H9 (cell line): ENCODE results near the gene STK11IP. TPM values are rescaled to one million over a fixed set of nuclear protein-coding genes. Genes with fewer than 3 reads are reported as not detected.

ENCODE experiments used
- DNase-seq: peaks from one replicate; pipeline ENCODE4 v3.0.0-alpha.2; 2017
- H2AFZ ChIP-seq: one replicate; pipeline ENCODE4 v1.6.1; 2013; ENCODE audit warnings: mild to moderate bottlenecking, low read length, control low read depth, moderate library complexity
- H2AK5ac ChIP-seq: 2 replicates; pipeline ENCODE4 v1.6.1; 2013; ENCODE audit warnings: low read length, control low read depth, mixed read lengths; ENCODE audit not compliant: insufficient read length
- H2BK120ac ChIP-seq: one replicate; pipeline ENCODE4 v1.6.1; 2013; ENCODE audit warnings: low read depth, mild to moderate bottlenecking, low read length, control low read depth, inconsistent platforms; ENCODE audit not compliant: poor library complexity, severe bottlenecking
- H2BK12ac ChIP-seq: 2 replicates; pipeline ENCODE4 v1.6.1; 2013; ENCODE audit warnings: low read length, control low read depth, mixed read lengths, low read depth; ENCODE audit not compliant: insufficient read length
- H2BK15ac ChIP-seq: 2 replicates; pipeline ENCODE4 v1.6.1; 2013; ENCODE audit warnings: low read depth, low read length, control low read depth
- H2BK20ac ChIP-seq: one replicate; pipeline ENCODE4 v1.6.1; 2013; ENCODE audit warnings: low read depth, mild to moderate bottlenecking, low read length, control low read depth, inconsistent platforms; ENCODE audit not compliant: poor library complexity, severe bottlenecking
- H2BK5ac ChIP-seq: 2 replicates; pipeline ENCODE4 v1.6.1; 2013; ENCODE audit warnings: low read length, control low read depth, mixed read lengths; ENCODE audit not compliant: insufficient read length
- H3K14ac ChIP-seq: 2 replicates; pipeline ENCODE4 v1.6.1; 2013; ENCODE audit warnings: low read length, control low read depth; ENCODE audit not compliant: insufficient read depth
- H3K18ac ChIP-seq: 2 replicates; pipeline ENCODE4 v1.6.1; 2013; ENCODE audit warnings: low read depth, mild to moderate bottlenecking, mixed read lengths, low read length, control low read depth; ENCODE audit not compliant: insufficient read length
- H3K23ac ChIP-seq: 2 replicates; pipeline ENCODE4 v1.6.1; 2013; ENCODE audit warnings: low read length, control low read depth, mixed read lengths, low read depth; ENCODE audit not compliant: insufficient read length
- H3K23me2 ChIP-seq: 2 replicates; pipeline ENCODE4 v1.6.1; 2013; ENCODE audit warnings: low read depth, mild to moderate bottlenecking, mixed read lengths, low read length, control low read depth; ENCODE audit not compliant: insufficient read length, poor library complexity, severe bottlenecking
- H3K27ac ChIP-seq: 2 replicates; pipeline ENCODE4 v1.5.1; 2013; ENCODE audit warnings: low read length, control low read depth, mixed read lengths, low read depth; ENCODE audit not compliant: insufficient read length
- H3K27me3 ChIP-seq: 2 replicates; pipeline ENCODE4 v1.6.1; 2013; ENCODE audit warnings: low read length, control low read depth, inconsistent platforms; ENCODE audit not compliant: insufficient read depth
- H3K4ac ChIP-seq: 2 replicates; pipeline ENCODE4 v1.6.1; 2013; ENCODE audit warnings: low read depth, mild to moderate bottlenecking, control low read depth, inconsistent platforms, low read length, moderate library complexity
- H3K4me1 ChIP-seq: 2 replicates; pipeline ENCODE4 v1.6.1; 2013; ENCODE audit warnings: low read length, control low read depth, inconsistent platforms; ENCODE audit not compliant: insufficient read depth
- H3K4me2 ChIP-seq: 2 replicates; pipeline ENCODE4 v1.6.1; 2013; ENCODE audit warnings: low read length, control low read depth, mixed read lengths; ENCODE audit not compliant: insufficient read length, insufficient read depth
- H3K56ac ChIP-seq: 2 replicates; pipeline ENCODE4 v1.6.1; 2013; ENCODE audit warnings: low read depth, mild to moderate bottlenecking, mixed read lengths, low read length, control low read depth; ENCODE audit not compliant: insufficient read length
- H3K79me1 ChIP-seq: 2 replicates; pipeline ENCODE4 v1.6.1; 2013; ENCODE audit warnings: low read depth, mild to moderate bottlenecking, moderate library complexity, low read length, control low read depth, inconsistent platforms; ENCODE audit not compliant: insufficient read depth, poor library complexity, severe bottlenecking
- H3K79me2 ChIP-seq: 2 replicates; pipeline ENCODE4 v1.6.1; 2013; ENCODE audit warnings: low read length, control low read depth, inconsistent platforms; ENCODE audit not compliant: insufficient read depth
- H3K9ac ChIP-seq: 2 replicates; pipeline ENCODE4 v1.6.1; 2013; ENCODE audit warnings: low read length, control low read depth, mixed read lengths; ENCODE audit not compliant: insufficient read length; ENCODE audit errors: extremely low read depth
- H3K9me3 ChIP-seq: one replicate; pipeline ENCODE4 v1.6.1; 2013; ENCODE audit warnings: low read depth, low read length, inconsistent platforms; ENCODE audit not compliant: control insufficient read depth
- H3T11ph ChIP-seq: one replicate; pipeline ENCODE4 v1.6.1; 2013; ENCODE audit warnings: mild to moderate bottlenecking, low read length, control low read depth, inconsistent platforms
- H4K20me1 ChIP-seq: one replicate; pipeline ENCODE4 v1.6.1; 2013; ENCODE audit not compliant: control insufficient read depth, insufficient read length, insufficient read depth
- H4K5ac ChIP-seq: 2 replicates; pipeline ENCODE4 v1.6.1; 2013; ENCODE audit warnings: low read depth, mild to moderate bottlenecking, mixed read lengths, low read length, control low read depth; ENCODE audit not compliant: insufficient read length
- H4K8ac ChIP-seq: replicated peaks from 2 replicates; pipeline ENCODE4 v1.6.1; 2013; ENCODE audit warnings: low read length, control low read depth, mixed read lengths, low read depth; ENCODE audit not compliant: insufficient read length
- H4K91ac ChIP-seq: 2 replicates; pipeline ENCODE4 v1.6.1; 2013; ENCODE audit warnings: low read depth, mild to moderate bottlenecking, moderate library complexity, mixed read lengths, low read length, control low read depth; ENCODE audit not compliant: insufficient read length
- H3K27ac Mint-ChIP-seq, 3 experiments: 2 replicates in 2 of 3; 3 replicates in 1 of 3; pipeline ENCODE4 v1.8.0; 2020 to 2021; ENCODE audit warnings: mixed read lengths in 3 of 3, mild to moderate bottlenecking in 1 of 3, moderate library complexity in 1 of 3
- H3K27me3 Mint-ChIP-seq: 2 replicates; pipeline ENCODE4 v1.8.0; 2021; ENCODE audit warnings: low read depth, mild to moderate bottlenecking, moderate library complexity, mixed read lengths
- H3K36me3 Mint-ChIP-seq, 3 experiments: 2 replicates in 2 of 3; 3 replicates in 1 of 3; pipeline ENCODE4 v1.8.0; 2020 to 2021; ENCODE audit warnings: low read depth in 3 of 3, mixed read lengths in 3 of 3; ENCODE audit not compliant: insufficient read depth in 1 of 3
- H3K4me1 Mint-ChIP-seq, 2 experiments: 2 replicates each; pipeline ENCODE4 v1.8.0; 2020; ENCODE audit warnings: mixed read lengths in 2 of 2
- H3K4me3 Mint-ChIP-seq, 2 experiments: 2 replicates in 1 of 2; 3 replicates in 1 of 2; pipeline ENCODE4 v1.8.0; 2020 to 2021; ENCODE audit warnings: mild to moderate bottlenecking in 2 of 2, mixed read lengths in 2 of 2, moderate library complexity in 1 of 2
- H3K9me3 Mint-ChIP-seq, 2 experiments: 2 replicates in 1 of 2; 3 replicates in 1 of 2; pipeline ENCODE4 v1.8.0; 2020; ENCODE audit warnings: mild to moderate bottlenecking in 2 of 2, mixed read lengths in 2 of 2, moderate library complexity in 1 of 2
- CTCF ChIP-seq: fragments of 200-600 bp; sonication (generic); conservative IDR thresholded peaks from 3 replicates; pipeline ENCODE4 v1.8.0; 2021; ENCODE audit warnings: antibody characterized with exemption, mild to moderate bottlenecking
- WGBS: extraction: QIAGEN DNeasy Blood & Tissue Kit; methylation state at CpG from one replicate; pipeline ENCODE4 v1.1.7; 2013; ENCODE audit warnings: missing lambda C conversion rate, low lambda C conversion rate, mixed read lengths; ENCODE audit not compliant: insufficient read length; ENCODE audit errors: extremely low coverage; 5-methylcytosine and 5-hydroxymethylcytosine counted together
- total RNA-seq: library from RNA; stranded (reverse); gene quantifications from 2 replicates; pipeline ENCODE4 v1.2.1, GENCODE V29; 2021

Gene STK11IP
- total RNA-seq, 1 experiment from 2014 or later: 31.1 TPM

DNA sequence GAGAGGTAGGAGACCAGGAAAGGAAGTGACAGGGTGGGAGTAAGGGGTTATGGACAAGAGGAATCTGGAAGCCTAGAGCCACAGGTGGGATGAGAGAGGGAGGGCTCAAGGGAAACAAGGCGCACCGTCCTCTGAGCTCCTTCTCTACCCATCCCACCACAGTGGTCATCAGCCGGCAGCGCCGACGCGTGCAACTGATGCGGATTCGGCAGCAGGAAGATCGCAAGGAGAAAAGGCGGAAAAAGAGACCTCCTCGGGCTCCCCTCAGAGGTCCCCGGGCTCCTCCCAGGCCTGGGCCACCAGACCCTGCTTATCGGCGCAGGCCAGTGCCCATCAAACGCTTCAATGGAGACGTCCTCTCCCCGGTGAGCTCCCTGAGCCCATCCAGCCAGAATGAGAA lies 48.7 kb upstream of the STK11IP start:
- Mint-ChIP-seq H3K27me3 (peaks cover 56% of the 10 kb centered on the region), H3K36me3 (peaks cover 10 to 26% (median 26%) of the 10 kb centered on the region in 3 experiments; a peak in 6 of 7 replicates)

More for the DNA sequence above, 48.7 kb upstream of the STK11IP start:
- Histone ChIP-seq H3K9me3 (no peaks in the 10 kb centered on the region), H3K79me2 (no peaks in the 10 kb centered on the region), H2BK5ac (no peak overlapping the region), H3K14ac (no peak overlapping the region), H2BK15ac (no peak overlapping the region), H3K27ac (no peak overlapping the region), H3K18ac (no peak overlapping the region), H3K56ac (no peak overlapping the region), H4K5ac (no peak overlapping the region), H4K91ac (no peak overlapping the region), H4K8ac (no peak overlapping the region), H3K4ac (no peak overlapping the region), H3K4me2 (no peak overlapping the region), H3K23ac (no peak overlapping the region), H2AFZ (no peak overlapping the region), H3T11ph (no peak overlapping the region), H3K4me1 (peaks cover 3% of the 10 kb centered on the region; the same call in 1 of the 2 replicates), H4K20me1 (no peaks in the 10 kb centered on the region), H2BK12ac (no peak overlapping the region), H2BK20ac (no peak overlapping the region), H2BK120ac (no peak overlapping the region), H3K23me2 (peaks cover 18% of the 10 kb centered on the region), H3K9ac (no peak overlapping the region), H3K27me3 (peaks cover 4% of the 10 kb centered on the region; the same call in 1 of the 2 replicates), H3K79me1 (no peaks in the 10 kb centered on the region), H2AK5ac (no peak overlapping the region)
- no peak overlapping the region for H3K27ac Mint-ChIP-seq
- H3K4me3 Mint-ChIP-seq: no peak overlapping the region; a peak in 1 of 5 replicates
- no peak for DNase-seq
- H3K4me1 Mint-ChIP-seq: peaks cover 19 to 26% of the 10 kb centered on the region in 2 experiments
- no CpG with 5 or more reads among the region's 18 CpGs for WGBS
- peaks cover 0 to 3% of the 10 kb centered on the region in 2 experiments; a peak in 1 of 5 replicates for H3K9me3 Mint-ChIP-seq
- no peak for TF ChIP-seq CTCF
